ENCODE results near the gene ABHD4.

- TF ChIP-seq CTCF (IDR thresholded peaks at IDR 0.05), result no peak
- no peak for TF ChIP-seq POLR2A (IDR thresholded peaks at IDR 0.05)
Observed at GRCh38 chr14:22552001-22552826, 45.9 kb upstream of the ABHD4 start.
